Vagina (tissue), 2 donors: ENCODE data around the gene PAPPA2. TPM values are rescaled to one million over a fixed set of nuclear protein-coding genes. Genes with fewer than 3 reads are reported as not detected.
A peak's percentile ranks its signal among the peaks of the same experiment; 100 is the strongest.

ENCODE experiments used
- DNase-seq, 2 donors: peaks; one replicate each; pipeline ENCODE4 v3.0.0-alpha.2; 2017; ENCODE audit errors: extremely low spot score in 2 of 2
- H3K27ac ChIP-seq: fragments of 200-600 bp; sonication (generic); one replicate; pipeline ENCODE4 v1.5.1; 2019
- H3K27me3 ChIP-seq: fragments of 200-600 bp; sonication (generic); one replicate; pipeline ENCODE4 v1.5.1; 2019
- H3K36me3 ChIP-seq, 2 donors: fragments of 200-600 bp; sonication (generic); one replicate each; pipeline ENCODE4 v1.5.1; 2017 to 2019
- H3K4me1 ChIP-seq: fragments of 200-600 bp; sonication (generic); one replicate; pipeline ENCODE4 v1.5.1; 2019
- H3K4me3 ChIP-seq, 2 donors: fragments of 200-600 bp; sonication (generic); 1 replicate in 1 of 2; 2 replicates in 1 of 2; pipeline ENCODE4 v1.5.1; 2016 to 2019
- H3K9me3 ChIP-seq: fragments of 200-600 bp; sonication (generic); one replicate; pipeline ENCODE4 v1.5.1; 2019
- POLR2A ChIP-seq, 2 donors: fragments of 450-650 bp; IDR thresholded peaks; one replicate each; pipeline ENCODE4 v1.6.1; 2017; ENCODE audit warnings: antibody characterized with exemption in 2 of 2, mild to moderate bottlenecking in 2 of 2, moderate library complexity in 2 of 2
- POLR2AphosphoS5 ChIP-seq, 2 donors: sonication (generic); formaldehyde crosslinking; IDR thresholded peaks; one replicate each; pipeline ENCODE4 v1.9.0; 2017; ENCODE audit warnings: antibody characterized with exemption in 2 of 2, mild to moderate bottlenecking in 2 of 2, low read depth in 1 of 2; ENCODE audit not compliant: insufficient read depth in 1 of 2
- intact Hi-C: fragments of 100-400 bp; cut with DNase I; formaldehyde crosslinking; loops from one replicate; pipeline ENCODE4 v1.15.1; 2023
- total RNA-seq: library from RNA; depleted of rRNA; stranded (reverse); fragments of >200 nt; gene quantifications from one replicate; pipeline ENCODE4 v1.2.3, GENCODE V29; 2016
- TF ChIP-seq, protein P1 (sequence below), 3 experiments: fragments of 450-650 bp in 2 of 3; fragments of 200-600 bp in 1 of 3; sonication (generic) in 1 of 3; IDR thresholded peaks; one replicate each; pipeline ENCODE4 v1.5.1; 2017 to 2019; ENCODE audit warnings: antibody characterized with exemption in 3 of 3, mild to moderate bottlenecking in 2 of 3, moderate library complexity in 2 of 3

Gene PAPPA2
- total RNA-seq, 1 donor from 2014 or later: 0.25 TPM

- no peak overlapping the region for H3K27ac ChIP-seq
- no peaks in the 10 kb centered on the region for H3K27me3 ChIP-seq
- H3K4me1 ChIP-seq: no peaks in the 10 kb centered on the region
- TF ChIP-seq POLR2AphosphoS5 (IDR thresholded peaks at IDR 0.05; ENCODE audit: insufficient read depth in 1 of 2, low read depth in 1 of 2) (no peak), POLR2A (IDR thresholded peaks at IDR 0.05) (no peak)
- TF ChIP-seq, protein P1, sequence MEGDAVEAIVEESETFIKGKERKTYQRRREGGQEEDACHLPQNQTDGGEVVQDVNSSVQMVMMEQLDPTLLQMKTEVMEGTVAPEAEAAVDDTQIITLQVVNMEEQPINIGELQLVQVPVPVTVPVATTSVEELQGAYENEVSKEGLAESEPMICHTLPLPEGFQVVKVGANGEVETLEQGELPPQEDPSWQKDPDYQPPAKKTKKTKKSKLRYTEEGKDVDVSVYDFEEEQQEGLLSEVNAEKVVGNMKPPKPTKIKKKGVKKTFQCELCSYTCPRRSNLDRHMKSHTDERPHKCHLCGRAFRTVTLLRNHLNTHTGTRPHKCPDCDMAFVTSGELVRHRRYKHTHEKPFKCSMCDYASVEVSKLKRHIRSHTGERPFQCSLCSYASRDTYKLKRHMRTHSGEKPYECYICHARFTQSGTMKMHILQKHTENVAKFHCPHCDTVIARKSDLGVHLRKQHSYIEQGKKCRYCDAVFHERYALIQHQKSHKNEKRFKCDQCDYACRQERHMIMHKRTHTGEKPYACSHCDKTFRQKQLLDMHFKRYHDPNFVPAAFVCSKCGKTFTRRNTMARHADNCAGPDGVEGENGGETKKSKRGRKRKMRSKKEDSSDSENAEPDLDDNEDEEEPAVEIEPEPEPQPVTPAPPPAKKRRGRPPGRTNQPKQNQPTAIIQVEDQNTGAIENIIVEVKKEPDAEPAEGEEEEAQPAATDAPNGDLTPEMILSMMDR (IDR thresholded peaks at IDR 0.05): no peak
- no peak for DNase-seq
- no peaks in the 10 kb centered on the region for H3K36me3 ChIP-seq
- H3K9me3 ChIP-seq: no peaks in the 10 kb centered on the region
- intact Hi-C loops: no loop called here
- no peak overlapping the region for H3K4me3 ChIP-seq
Measured at GRCh38 chr1:176879784-176880620, 417.0 kb downstream of the PAPPA2 start.

- Histone ChIP-seq H3K9me3 (no peaks in the 10 kb centered on the region), H3K27me3 (no peaks in the 10 kb centered on the region), H3K27ac (no peak overlapping the region), H3K36me3 (no peaks in the 10 kb centered on the region), H3K4me3 (no peak overlapping the region), H3K4me1 (no peaks in the 10 kb centered on the region)
- no peak for DNase-seq
- intact Hi-C loops: no loop called here
- TF ChIP-seq, protein P1 (IDR thresholded peaks at IDR 0.05): peak; percentile 62 to 68 (median 63)
- TF ChIP-seq POLR2A (IDR thresholded peaks at IDR 0.05) (no peak), POLR2AphosphoS5 (IDR thresholded peaks at IDR 0.05; ENCODE audit: insufficient read depth in 1 of 2, low read depth in 1 of 2) (no peak)
Measured at GRCh38 chr1:176880955-176881595, 418.1 kb downstream of the PAPPA2 start.

GRCh38 chr1:176884286-176884685 lies 421.3 kb downstream of the PAPPA2 start:
- Histone ChIP-seq H3K27me3 (no peaks in the 10 kb centered on the region), H3K4me1 (no peaks in the 10 kb centered on the region), H3K27ac (no peak overlapping the region), H3K36me3 (no peaks in the 10 kb centered on the region), H3K4me3 (no peak overlapping the region), H3K9me3 (no peaks in the 10 kb centered on the region)
- intact Hi-C loops: no loop called here
- TF ChIP-seq, protein P1 (IDR thresholded peaks at IDR 0.05): no peak
- TF ChIP-seq POLR2A (IDR thresholded peaks at IDR 0.05) (no peak), POLR2AphosphoS5 (IDR thresholded peaks at IDR 0.05; ENCODE audit: insufficient read depth in 1 of 2, low read depth in 1 of 2) (no peak)
- no peak for DNase-seq

GRCh38 chr1:176884911-176885310 lies 421.9 kb downstream of the PAPPA2 start:
- Histone ChIP-seq H3K4me3 (no peak overlapping the region), H3K9me3 (no peaks in the 10 kb centered on the region), H3K4me1 (no peaks in the 10 kb centered on the region), H3K27ac (no peak overlapping the region), H3K27me3 (no peaks in the 10 kb centered on the region), H3K36me3 (no peaks in the 10 kb centered on the region)
- TF ChIP-seq, protein P1 (IDR thresholded peaks at IDR 0.05): no peak
- no peak for TF ChIP-seq POLR2A (IDR thresholded peaks at IDR 0.05)
- no peak for TF ChIP-seq POLR2AphosphoS5 (IDR thresholded peaks at IDR 0.05; ENCODE audit: insufficient read depth in 1 of 2, low read depth in 1 of 2)
- intact Hi-C loops: no loop called here
- no peak for DNase-seq

- Histone ChIP-seq H3K36me3 (no peaks in the 10 kb centered on the region), H3K27me3 (no peaks in the 10 kb centered on the region), H3K27ac (no peak overlapping the region), H3K4me3 (no peak overlapping the region), H3K9me3 (no peaks in the 10 kb centered on the region), H3K4me1 (no peaks in the 10 kb centered on the region)
- TF ChIP-seq, protein P1 (IDR thresholded peaks at IDR 0.05): no peak
- DNase-seq: no peak
- intact Hi-C loops: no loop called here
Measured at GRCh38 chr1:176885341-176885740, 422.4 kb downstream of the PAPPA2 start.
